ENCODE measurements around the gene PPARG. TPM values are rescaled to one million over a fixed set of nuclear protein-coding genes. Genes with fewer than 3 reads are reported as not detected.

PPARG gene
- total and polyA plus RNA-seq, 2 of the 8 experiments (the other 6 are each of a cell fraction or from before 2014, with no cell fraction given) = 0.06 TPM; not detected in 1

DNA sequence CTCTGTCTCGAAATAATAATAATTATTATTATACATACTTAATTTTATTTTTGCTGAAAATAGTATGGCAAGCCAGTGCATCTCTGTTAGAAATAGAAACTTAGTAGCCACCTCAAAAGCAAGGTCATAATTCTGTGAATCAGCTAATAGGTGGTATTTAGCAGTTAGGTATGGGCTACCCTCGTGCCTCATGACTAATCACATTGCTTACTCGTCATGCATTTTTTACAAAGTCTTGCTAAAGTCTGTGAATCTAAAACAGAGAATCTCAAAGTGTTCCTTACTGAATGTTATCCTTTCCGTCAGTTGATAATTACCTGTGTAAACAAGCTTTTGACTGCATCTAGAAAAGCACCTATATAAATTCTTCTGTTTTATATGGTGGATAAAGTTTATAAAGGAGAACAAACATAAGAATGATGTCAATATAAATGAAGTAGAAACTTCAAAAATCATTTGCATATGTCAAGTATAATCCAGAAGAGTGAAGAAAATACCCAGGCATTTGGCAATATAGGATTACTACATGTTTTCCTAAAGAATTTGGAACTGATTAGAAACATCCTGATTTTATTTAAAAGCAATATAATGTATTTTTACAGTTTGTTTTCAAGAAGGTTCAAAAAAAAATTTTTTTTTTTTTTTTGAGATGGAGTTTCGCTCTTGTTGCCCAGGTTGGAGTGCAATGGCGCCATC lies 6.2 kb downstream of the PPARG start:
- Histone ChIP-seq H3K79me2 (ENCODE audit: control insufficient read depth in 1 of 2, insufficient read depth in 2 of 2, low read length in 2 of 2) (no peaks in the 10 kb centered on the region), H2BK15ac (ENCODE audit: low read length) (no peak overlapping the region), H3K27me3 (replicated peaks in 1 of 4; ENCODE audit: control insufficient read depth in 3 of 4, extremely low read depth in 1 of 4, insufficient read depth in 3 of 4, low read length in 3 of 4) (peaks cover 0 to 14% (median 3%) of the 10 kb centered on the region in 4 experiments; a peak in 4 of 7 replicates), H3K23me2 (ENCODE audit: low read depth, low read length) (no peaks in the 10 kb centered on the region), H2AK5ac (ENCODE audit: low read depth, low read length) (no peak overlapping the region), H2AFZ (ENCODE audit: low read length) (no peak overlapping the region), H3K27ac (ENCODE audit: low read depth, low read length) (no peak overlapping the region), H2BK12ac (ENCODE audit: low read depth, low read length) (no peak overlapping the region), H4K91ac (replicated peaks; ENCODE audit: insufficient read length, low read length) (no peak overlapping the region), H2BK5ac (ENCODE audit: low read depth, low read length) (no peak overlapping the region), H2BK120ac (replicated peaks; ENCODE audit: low read depth, low read length) (no peak overlapping the region), H3K4me3 (ENCODE audit: extremely low read depth in 1 of 4, insufficient read depth in 2 of 4, low read depth in 3 of 4, low read length in 4 of 4) (no peak overlapping the region), H3K9me3 (ENCODE audit: insufficient read depth in 2 of 2, low read depth in 1 of 2, low read length in 1 of 2) (no peaks in the 10 kb centered on the region), H4K20me1 (replicated peaks in 1 of 2; ENCODE audit: control insufficient read depth in 1 of 2, insufficient read depth in 2 of 2, low read length in 2 of 2) (no peaks in the 10 kb centered on the region), H3K4ac (replicated peaks; ENCODE audit: insufficient read length, low read depth, low read length) (no peak overlapping the region), H4K5ac (ENCODE audit: insufficient read length, low read depth, low read length) (no peak overlapping the region), H3K4me2 (ENCODE audit: insufficient read depth in 1 of 2, low read depth in 2 of 2, low read length in 2 of 2) (no peak overlapping the region), H3K4me1 (replicated peaks in 1 of 4; ENCODE audit: control insufficient read depth in 3 of 4, insufficient read depth in 4 of 4, low read length in 3 of 4) (no peaks in the 10 kb centered on the region), H3K36me3 (ENCODE audit: control insufficient read depth in 2 of 4, insufficient read depth in 4 of 4, low read length in 3 of 4) (no peaks in the 10 kb centered on the region), H3K56ac (replicated peaks; ENCODE audit: insufficient read length, low read depth, low read length) (no peak overlapping the region), H4K8ac (ENCODE audit: extremely low read depth, insufficient read depth, low read length) (no peak overlapping the region), H3K18ac (ENCODE audit: extremely low read depth, low read length) (no peak overlapping the region), H3K23ac (ENCODE audit: insufficient read length) (no peak overlapping the region), H3K14ac (ENCODE audit: insufficient read length) (no peak overlapping the region), H3K9ac (replicated peaks in 1 of 4; ENCODE audit: extremely low read depth in 1 of 4, low read depth in 3 of 4, low read length in 3 of 4) (no peak overlapping the region), H2BK20ac (ENCODE audit: low read length) (no peak overlapping the region), H3K79me1 (ENCODE audit: low read depth, low read length) (no peaks in the 10 kb centered on the region)
- DNase-seq (ENCODE audit: low read depth in 1 of 2, low spot score in 2 of 2) (no peak), FAIRE-seq (no peak)
- ChIA-PET POLR2A (ENCODE audit: partially characterized antibody) (no interaction called here), CTCF (ENCODE audit: partially characterized antibody) (no interaction called here)
- WGBS, 2 experiments (ENCODE audit: extremely low coverage in 1 of 2, insufficient coverage in 1 of 2, insufficient read length in 1 of 2, insufficient replicate concordance in 2 of 2, low coverage in 1 of 2, low lambda C conversion rate in 2 of 2, missing lambda C conversion rate in 1 of 2) = 94% methylated on average over 6 of the region's 6 CpGs; no CpG with 5 or more reads in 1 of the 2 experiments
- TF ChIP-seq BRCA1 (IDR thresholded peaks at IDR 0.05; ENCODE audit: low read depth, low read length) = no peak
- TF ChIP-seq HDAC2 (IDR thresholded peaks at IDR 0.05; ENCODE audit: borderline replicate concordance in 1 of 2, low read depth in 2 of 2, low read length in 2 of 2) = no peak
- TF ChIP-seq SIRT6 (IDR thresholded peaks at IDR 0.05; ENCODE audit: low read length) = no peak
